Prostate gland (tissue), 2 donors: Measurements from ENCODE around the gene TMEM154.

Source experiments
- CTCF ChIP-seq, 4 experiments: fragments of 200-600 bp in 2 of 4; fragments of 450-650 bp in 2 of 4; sonication (generic) in 2 of 4; IDR thresholded peaks; 1 replicate in 3 of 4; 2 replicates in 1 of 4; pipeline ENCODE4 v1.5.1; 2016 to 2019; ENCODE audit warnings: antibody characterized with exemption in 4 of 4, mild to moderate bottlenecking in 2 of 4, moderate library complexity in 2 of 4
- POLR2A ChIP-seq: fragments of 450-650 bp; IDR thresholded peaks from one replicate; pipeline ENCODE4 v1.6.1; 2016; ENCODE audit warnings: antibody characterized with exemption, mild to moderate bottlenecking

DNA sequence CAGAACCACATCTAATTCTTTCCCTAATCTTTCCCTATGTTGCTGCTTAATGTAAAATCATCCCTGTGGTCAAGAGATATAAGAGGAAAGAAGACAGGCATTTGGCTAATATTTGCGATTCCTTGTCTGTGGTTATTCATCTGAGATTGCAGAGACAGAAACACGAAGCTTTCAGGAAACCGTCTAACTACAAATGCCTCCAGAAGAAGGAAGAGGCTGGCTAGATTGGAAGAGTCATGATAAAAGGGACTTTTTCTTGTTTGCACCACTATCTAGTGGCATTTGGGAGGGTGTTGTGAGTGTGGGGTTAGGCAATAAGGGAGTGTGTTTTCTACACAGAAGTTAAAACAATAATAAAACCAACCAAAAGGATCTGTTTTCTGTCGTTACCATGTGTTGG, 43.9 kb downstream of the TMEM154 start:
- TF ChIP-seq CTCF (IDR thresholded peaks at IDR 0.05): no peak
- no peak for TF ChIP-seq POLR2A
